ENCODE measurements around the gene ESF1. TPM values are rescaled to one million over a fixed set of nuclear protein-coding genes. Genes with fewer than 3 reads are reported as not detected.

Gene ESF1
- total and polyA plus RNA-seq, 4 donors: 3.5 to 7.3 (median 5.7) TPM

GRCh38 chr20:13824459-13824858 is 39.7 kb upstream of the ESF1 start:
- Histone ChIP-seq H3K27me3 (ENCODE audit: control insufficient read depth in 4 of 4, insufficient read depth in 4 of 4, low read length in 3 of 4) (peaks cover 0 to 3% (median 0%) of the 10 kb centered on the region in 4 donors), H3K36me3 (ENCODE audit: control insufficient read depth in 4 of 4, insufficient read depth in 3 of 4, low read depth in 1 of 4, low read length in 3 of 4) (no peaks in the 10 kb centered on the region), H3K9ac (ENCODE audit: low read depth in 1 of 2, low read length in 2 of 2) (no peak overlapping the region), H3K4me3 (ENCODE audit: low read depth in 1 of 3, low read length in 3 of 3) (no peak overlapping the region), H3K9me3 (ENCODE audit: control insufficient read depth in 4 of 4, low read length in 3 of 4) (no peaks in the 10 kb centered on the region), H3K4me1 (ENCODE audit: control insufficient read depth in 4 of 4, insufficient read depth in 4 of 4, low read length in 3 of 4) (no peaks in the 10 kb centered on the region), H3K27ac (ENCODE audit: low read depth in 1 of 2, low read length in 2 of 2) (no peak overlapping the region)
- no peak for DNase-seq (ENCODE audit: low spot score)
- WGBS: 95% methylated on average over 3 of the region's 3 CpGs
- TF ChIP-seq NR2F2 (IDR thresholded peaks at IDR 0.05): no peak
- TF ChIP-seq FOXA1 (IDR thresholded peaks at IDR 0.05): no peak
- TF ChIP-seq ATF3 (IDR thresholded peaks at IDR 0.05): no peak
- TF ChIP-seq, protein P1, sequence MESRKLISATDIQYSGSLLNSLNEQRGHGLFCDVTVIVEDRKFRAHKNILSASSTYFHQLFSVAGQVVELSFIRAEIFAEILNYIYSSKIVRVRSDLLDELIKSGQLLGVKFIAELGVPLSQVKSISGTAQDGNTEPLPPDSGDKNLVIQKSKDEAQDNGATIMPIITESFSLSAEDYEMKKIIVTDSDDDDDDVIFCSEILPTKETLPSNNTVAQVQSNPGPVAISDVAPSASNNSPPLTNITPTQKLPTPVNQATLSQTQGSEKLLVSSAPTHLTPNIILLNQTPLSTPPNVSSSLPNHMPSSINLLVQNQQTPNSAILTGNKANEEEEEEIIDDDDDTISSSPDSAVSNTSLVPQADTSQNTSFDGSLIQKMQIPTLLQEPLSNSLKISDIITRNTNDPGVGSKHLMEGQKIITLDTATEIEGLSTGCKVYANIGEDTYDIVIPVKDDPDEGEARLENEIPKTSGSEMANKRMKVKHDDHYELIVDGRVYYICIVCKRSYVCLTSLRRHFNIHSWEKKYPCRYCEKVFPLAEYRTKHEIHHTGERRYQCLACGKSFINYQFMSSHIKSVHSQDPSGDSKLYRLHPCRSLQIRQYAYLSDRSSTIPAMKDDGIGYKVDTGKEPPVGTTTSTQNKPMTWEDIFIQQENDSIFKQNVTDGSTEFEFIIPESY (IDR thresholded peaks at IDR 0.05): no peak
- no peak for TF ChIP-seq EGR1 (IDR thresholded peaks at IDR 0.05; ENCODE audit: low read depth in 2 of 2)
- no peak for TF ChIP-seq HNF4G (IDR thresholded peaks at IDR 0.05)
- no peak for TF ChIP-seq JUND (IDR thresholded peaks at IDR 0.05)
- TF ChIP-seq YY1 (IDR thresholded peaks at IDR 0.05): no peak
- TF ChIP-seq TAF1 (conservative IDR thresholded peaks at IDR 0.05): no peak
- no peak for TF ChIP-seq GABPA (IDR thresholded peaks at IDR 0.05 in 1 of 2, conservative IDR thresholded peaks at IDR 0.05 in 1 of 2)
- TF ChIP-seq SP1 (IDR thresholded peaks at IDR 0.05): no peak
- TF ChIP-seq FOXA2 (IDR thresholded peaks at IDR 0.05): no peak
- no peak for TF ChIP-seq RXRA (IDR thresholded peaks at IDR 0.05)

DNA sequence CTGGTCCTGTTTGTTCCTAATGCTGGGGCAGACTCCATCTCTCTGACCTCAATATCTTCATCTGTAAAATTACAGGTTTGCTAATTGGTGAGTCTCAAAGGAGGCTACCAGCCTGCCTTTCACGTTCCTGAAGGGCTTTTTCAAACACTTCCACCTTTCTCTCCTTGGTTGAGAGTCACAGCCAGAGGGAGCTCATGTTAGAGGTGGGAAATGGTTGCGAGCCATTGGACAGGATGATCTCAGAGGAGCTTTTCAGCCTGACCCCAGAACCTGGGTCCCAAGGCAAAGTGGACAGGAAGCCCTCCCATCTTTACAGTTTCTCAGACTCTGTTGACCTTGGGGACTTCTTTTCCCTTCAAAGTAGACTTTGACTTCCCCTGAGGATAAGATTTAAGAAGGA is 37.7 kb upstream of the ESF1 start:
- Histone ChIP-seq H3K4me3 (ENCODE audit: low read depth in 1 of 3, low read length in 3 of 3) (no peak overlapping the region), H3K4me1 (ENCODE audit: control insufficient read depth in 4 of 4, insufficient read depth in 4 of 4, low read length in 3 of 4) (no peaks in the 10 kb centered on the region), H3K9ac (ENCODE audit: low read depth in 1 of 2, low read length in 2 of 2) (no peak overlapping the region), H3K27me3 (ENCODE audit: control insufficient read depth in 4 of 4, insufficient read depth in 4 of 4, low read length in 3 of 4) (no peaks in the 10 kb centered on the region), H3K9me3 (ENCODE audit: control insufficient read depth in 4 of 4, low read length in 3 of 4) (no peaks in the 10 kb centered on the region), H3K27ac (ENCODE audit: low read depth in 1 of 2, low read length in 2 of 2) (no peak overlapping the region), H3K36me3 (ENCODE audit: control insufficient read depth in 4 of 4, insufficient read depth in 3 of 4, low read depth in 1 of 4, low read length in 3 of 4) (peaks cover 4 to 7% (median 4%) of the 10 kb centered on the region in 4 donors)
- DNase-seq (ENCODE audit: low spot score): no peak
- 71% methylated on average over 2 of the region's 2 CpGs for WGBS
- TF ChIP-seq JUND (IDR thresholded peaks at IDR 0.05): no peak
- no peak for TF ChIP-seq RAD21 (IDR thresholded peaks at IDR 0.05)
- TF ChIP-seq ATF3 (IDR thresholded peaks at IDR 0.05): no peak
- no peak for TF ChIP-seq SP1 (IDR thresholded peaks at IDR 0.05)

GRCh38 chr20:13821876-13822275 is 37.2 kb upstream of the ESF1 start:
- Histone ChIP-seq H3K9me3 (ENCODE audit: control insufficient read depth in 4 of 4, low read length in 3 of 4) (no peaks in the 10 kb centered on the region), H3K27ac (ENCODE audit: low read depth in 1 of 2, low read length in 2 of 2) (no peak overlapping the region), H3K27me3 (ENCODE audit: control insufficient read depth in 4 of 4, insufficient read depth in 4 of 4, low read length in 3 of 4) (no peaks in the 10 kb centered on the region), H3K4me1 (ENCODE audit: control insufficient read depth in 4 of 4, insufficient read depth in 4 of 4, low read length in 3 of 4) (no peaks in the 10 kb centered on the region), H3K4me3 (ENCODE audit: low read depth in 1 of 3, low read length in 3 of 3) (no peak overlapping the region), H3K9ac (ENCODE audit: low read depth in 1 of 2, low read length in 2 of 2) (no peak overlapping the region), H3K36me3 (ENCODE audit: control insufficient read depth in 4 of 4, insufficient read depth in 3 of 4, low read depth in 1 of 4, low read length in 3 of 4) (peaks cover 4 to 13% (median 9%) of the 10 kb centered on the region in 4 donors)
- 86% methylated on average over 7 of the region's 7 CpGs for WGBS
- no peak for DNase-seq (ENCODE audit: low spot score)
- TF ChIP-seq, protein P2, sequence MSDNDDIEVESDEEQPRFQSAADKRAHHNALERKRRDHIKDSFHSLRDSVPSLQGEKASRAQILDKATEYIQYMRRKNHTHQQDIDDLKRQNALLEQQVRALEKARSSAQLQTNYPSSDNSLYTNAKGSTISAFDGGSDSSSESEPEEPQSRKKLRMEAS (IDR thresholded peaks at IDR 0.05): no peak
- no peak for TF ChIP-seq JUND (IDR thresholded peaks at IDR 0.05)
- TF ChIP-seq FOXA1 (IDR thresholded peaks at IDR 0.05): no peak
- no peak for TF ChIP-seq EGR1 (IDR thresholded peaks at IDR 0.05; ENCODE audit: low read depth in 2 of 2)
- TF ChIP-seq FOXA2 (IDR thresholded peaks at IDR 0.05): no peak
- no peak for TF ChIP-seq RAD21 (IDR thresholded peaks at IDR 0.05)
- no peak for TF ChIP-seq YY1 (IDR thresholded peaks at IDR 0.05)
- TF ChIP-seq ATF3 (IDR thresholded peaks at IDR 0.05): no peak
- no peak for TF ChIP-seq NR2F2 (IDR thresholded peaks at IDR 0.05)
- TF ChIP-seq, protein P1 (IDR thresholded peaks at IDR 0.05): no peak
- TF ChIP-seq, protein P3, sequence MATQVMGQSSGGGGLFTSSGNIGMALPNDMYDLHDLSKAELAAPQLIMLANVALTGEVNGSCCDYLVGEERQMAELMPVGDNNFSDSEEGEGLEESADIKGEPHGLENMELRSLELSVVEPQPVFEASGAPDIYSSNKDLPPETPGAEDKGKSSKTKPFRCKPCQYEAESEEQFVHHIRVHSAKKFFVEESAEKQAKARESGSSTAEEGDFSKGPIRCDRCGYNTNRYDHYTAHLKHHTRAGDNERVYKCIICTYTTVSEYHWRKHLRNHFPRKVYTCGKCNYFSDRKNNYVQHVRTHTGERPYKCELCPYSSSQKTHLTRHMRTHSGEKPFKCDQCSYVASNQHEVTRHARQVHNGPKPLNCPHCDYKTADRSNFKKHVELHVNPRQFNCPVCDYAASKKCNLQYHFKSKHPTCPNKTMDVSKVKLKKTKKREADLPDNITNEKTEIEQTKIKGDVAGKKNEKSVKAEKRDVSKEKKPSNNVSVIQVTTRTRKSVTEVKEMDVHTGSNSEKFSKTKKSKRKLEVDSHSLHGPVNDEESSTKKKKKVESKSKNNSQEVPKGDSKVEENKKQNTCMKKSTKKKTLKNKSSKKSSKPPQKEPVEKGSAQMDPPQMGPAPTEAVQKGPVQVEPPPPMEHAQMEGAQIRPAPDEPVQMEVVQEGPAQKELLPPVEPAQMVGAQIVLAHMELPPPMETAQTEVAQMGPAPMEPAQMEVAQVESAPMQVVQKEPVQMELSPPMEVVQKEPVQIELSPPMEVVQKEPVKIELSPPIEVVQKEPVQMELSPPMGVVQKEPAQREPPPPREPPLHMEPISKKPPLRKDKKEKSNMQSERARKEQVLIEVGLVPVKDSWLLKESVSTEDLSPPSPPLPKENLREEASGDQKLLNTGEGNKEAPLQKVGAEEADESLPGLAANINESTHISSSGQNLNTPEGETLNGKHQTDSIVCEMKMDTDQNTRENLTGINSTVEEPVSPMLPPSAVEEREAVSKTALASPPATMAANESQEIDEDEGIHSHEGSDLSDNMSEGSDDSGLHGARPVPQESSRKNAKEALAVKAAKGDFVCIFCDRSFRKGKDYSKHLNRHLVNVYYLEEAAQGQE (IDR thresholded peaks at IDR 0.05): no peak

Measured in liver (tissue), 9 donors.